ENCODE results near the gene THBS2.
"Not testable (repeated sequence)": the region's sequence is repeated elsewhere in the genome, so short reads cannot be mapped to it uniquely, and the experiment has no call there.

The THBS2 gene

GRCh38 chr6:169273511-169273910 lies 19.9 kb upstream of the THBS2 start:
- no peak for DNase-seq

- DNase-seq: no peak
Measured at GRCh38 chr6:169271877-169272216, 18.2 kb upstream of the THBS2 start.

GRCh38 chr6:169271158-169271876 lies 17.7 kb upstream of the THBS2 start:
- no peak for DNase-seq

GRCh38 chr6:169270077-169270380 lies 16.4 kb upstream of the THBS2 start:
- DNase-seq: not testable (repeated sequence)

GRCh38 chr6:169269180-169270076 lies 15.8 kb upstream of the THBS2 start:
- no peak for DNase-seq

GRCh38 chr6:169268276-169268675 lies 14.6 kb upstream of the THBS2 start:
- no peak for DNase-seq

- DNase-seq: no peak
Measured at GRCh38 chr6:169266746-169267591, 13.3 kb upstream of the THBS2 start.

- no peak for DNase-seq
Measured at GRCh38 chr6:169266261-169266660, 12.6 kb upstream of the THBS2 start.

- DNase-seq: no peak
Measured at GRCh38 chr6:169265486-169266131, 12.0 kb upstream of the THBS2 start.

GRCh38 chr6:169263836-169264608 lies 10.4 kb upstream of the THBS2 start:
- peak in 15 of 56 donors; percentile 9 to 67 (median 37) for DNase-seq

GRCh38 chr6:169263374-169263773 lies 9.7 kb upstream of the THBS2 start:
- DNase-seq: no peak

GRCh38 chr6:169262602-169263001 lies 9.0 kb upstream of the THBS2 start:
- DNase-seq: not testable (repeated sequence)

- no peak for DNase-seq
Measured at GRCh38 chr6:169256518-169256917, 2.9 kb upstream of the THBS2 start.

GRCh38 chr6:169256061-169256460 lies 2.4 kb upstream of the THBS2 start:
- no peak for DNase-seq

GRCh38 chr6:169255643-169256042 lies 2.0 kb upstream of the THBS2 start:
- no peak for DNase-seq

GRCh38 chr6:169254456-169255316 lies 1.0 kb upstream of the THBS2 start:
- DNase-seq: no peak

- peak in 29 of 56 donors; percentile 14 to 82 (median 42) for DNase-seq
Measured at GRCh38 chr6:169252505-169253189, 999 bp downstream of the THBS2 start.

- peak in 1 of 56 donors; percentile 30 for DNase-seq
Measured at GRCh38 chr6:169251822-169252504, 1.7 kb downstream of the THBS2 start.

Measured in nucleus accumbens (tissue), 56 donors.